HG03025 (cell line): ENCODE measurements around the gene KLHL11.
"Not testable (repeated sequence)": the region's sequence is repeated elsewhere in the genome, so short reads cannot be mapped to it uniquely, and the experiment has no call there.

Experiments
- ATAC-seq: cut with Tn5 transposase; IDR thresholded peaks from one replicate; pipeline ENCODE4 v1.9.1; 2021; ENCODE audit warnings: mild to moderate bottlenecking, moderate library complexity; ENCODE audit not compliant: unreplicated experiment, low FRiP score

The KLHL11 gene

GRCh38 chr17:41891135-41892020 is 26.2 kb upstream of the KLHL11 start:
- ATAC-seq: no peak

- no peak for ATAC-seq
These were observed 23.2 kb upstream of the KLHL11 start for GRCh38 chr17:41888332-41888965.

DNA sequence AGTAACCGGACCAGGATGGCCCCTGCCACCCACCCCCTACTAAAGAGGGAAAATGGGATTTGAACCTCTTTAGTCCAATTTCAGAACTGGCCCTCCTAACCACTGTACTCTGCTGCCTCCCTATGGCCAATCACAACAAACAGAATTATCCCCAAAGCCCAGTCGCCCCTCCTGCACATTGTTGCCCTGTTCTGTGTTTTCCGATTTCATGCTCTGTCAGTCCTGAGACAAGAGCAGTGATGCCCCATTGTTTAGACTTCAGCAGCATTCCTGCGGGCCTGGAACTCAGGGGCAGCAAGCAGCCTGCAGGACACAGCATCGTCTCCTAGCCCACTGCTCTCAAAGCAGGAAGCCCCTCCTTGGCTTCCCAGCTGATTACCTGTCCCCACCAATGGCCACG is 20.5 kb upstream of the KLHL11 start:
- no peak for ATAC-seq

DNA sequence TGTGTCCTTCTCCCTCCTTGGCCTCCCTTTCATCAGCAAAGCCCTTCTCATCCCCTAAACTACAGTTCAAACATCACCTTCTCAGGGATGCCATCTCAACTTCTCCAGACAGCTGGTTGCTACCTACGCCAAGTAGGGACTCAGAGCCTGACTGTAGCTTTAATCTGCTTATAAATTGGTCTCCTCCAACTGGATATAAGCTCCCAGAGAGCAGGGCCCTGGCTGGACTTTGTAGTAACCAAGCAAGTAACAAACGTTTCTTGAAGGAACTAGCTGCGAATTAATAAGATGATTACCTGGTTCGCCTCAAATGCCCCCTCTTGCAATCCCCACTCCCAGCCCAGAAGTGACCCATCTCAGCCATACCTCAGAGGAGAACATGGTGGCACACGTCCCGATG is 17.5 kb upstream of the KLHL11 start:
- ATAC-seq: no peak

GRCh38 chr17:41880130-41880529 is 14.9 kb upstream of the KLHL11 start:
- ATAC-seq: no peak

DNA sequence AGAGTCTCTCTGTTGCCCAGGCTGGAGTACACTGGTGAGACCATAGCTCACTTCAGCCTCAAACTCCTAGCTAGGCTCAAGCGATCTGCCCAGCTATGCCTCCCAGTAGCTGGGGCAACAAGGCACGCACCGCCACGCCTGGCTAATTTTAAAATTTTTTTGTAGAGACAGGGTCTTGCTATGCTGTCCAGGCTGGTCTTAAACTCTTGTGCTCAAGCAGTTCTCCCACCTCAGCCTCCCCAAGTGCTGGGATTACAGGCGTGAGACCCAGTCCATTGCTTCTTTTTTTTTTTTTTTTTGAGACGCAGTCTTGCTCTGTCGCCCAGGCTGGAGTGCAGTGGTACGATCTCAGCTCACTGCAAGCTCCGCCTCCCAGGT is 9.1 kb upstream of the KLHL11 start:
- ATAC-seq: not testable (repeated sequence)

DNA sequence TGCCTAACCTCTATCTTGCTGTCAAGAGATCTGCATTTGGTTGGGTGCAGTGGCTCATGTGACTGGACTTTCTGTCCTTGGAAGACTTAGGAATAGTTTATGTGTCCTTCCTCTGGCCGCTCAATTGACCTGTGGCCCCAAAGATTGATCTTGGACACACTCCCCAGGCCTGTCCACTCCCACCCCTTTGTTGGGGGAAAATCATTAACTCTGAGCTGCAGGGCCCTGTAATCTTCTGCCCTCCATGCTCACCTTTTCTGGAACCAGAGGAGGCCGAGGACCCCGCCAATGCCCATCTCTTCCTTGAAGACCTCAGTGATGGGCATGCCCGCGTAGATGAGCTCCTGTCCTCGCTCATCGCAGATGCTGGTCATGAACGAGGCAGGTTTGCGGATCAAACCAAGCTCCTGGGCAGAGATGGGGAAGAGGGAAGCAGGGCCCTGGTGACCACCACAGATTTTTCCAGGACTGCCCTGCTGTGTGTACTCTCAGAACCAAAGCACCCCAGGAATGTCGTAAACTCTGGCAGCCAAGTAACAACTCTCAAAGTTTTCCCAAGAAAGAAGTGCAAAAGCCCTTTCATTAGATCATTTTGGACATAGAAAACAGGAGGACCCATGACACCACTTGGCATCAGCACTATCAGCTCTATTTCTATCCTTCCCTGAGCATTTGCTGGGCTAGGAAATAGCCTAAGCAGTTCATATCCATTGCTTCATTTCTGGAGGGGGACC is 8.5 kb upstream of the KLHL11 start:
- ATAC-seq: no peak

GRCh38 chr17:41871789-41872188 is 6.6 kb upstream of the KLHL11 start:
- ATAC-seq: no peak

DNA sequence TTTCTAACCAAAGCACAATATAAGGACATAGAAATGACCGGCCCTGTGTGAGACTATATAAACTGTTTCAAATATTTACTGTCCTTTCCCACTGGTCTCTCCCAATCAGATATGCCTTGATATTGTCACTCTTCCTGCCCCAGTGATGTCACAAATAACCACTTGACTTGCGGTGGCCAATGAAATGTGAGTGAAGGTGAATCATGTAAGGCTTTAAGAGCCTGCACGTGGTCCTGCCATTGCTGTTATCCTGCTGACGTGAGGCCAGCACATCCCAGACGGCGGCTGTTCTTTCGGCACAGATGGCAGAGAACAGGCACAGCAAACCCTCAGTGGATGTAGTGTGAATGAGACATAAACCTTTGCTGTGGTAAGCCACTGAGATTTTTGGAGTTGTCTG is 5.4 kb upstream of the KLHL11 start:
- ATAC-seq: no peak

DNA sequence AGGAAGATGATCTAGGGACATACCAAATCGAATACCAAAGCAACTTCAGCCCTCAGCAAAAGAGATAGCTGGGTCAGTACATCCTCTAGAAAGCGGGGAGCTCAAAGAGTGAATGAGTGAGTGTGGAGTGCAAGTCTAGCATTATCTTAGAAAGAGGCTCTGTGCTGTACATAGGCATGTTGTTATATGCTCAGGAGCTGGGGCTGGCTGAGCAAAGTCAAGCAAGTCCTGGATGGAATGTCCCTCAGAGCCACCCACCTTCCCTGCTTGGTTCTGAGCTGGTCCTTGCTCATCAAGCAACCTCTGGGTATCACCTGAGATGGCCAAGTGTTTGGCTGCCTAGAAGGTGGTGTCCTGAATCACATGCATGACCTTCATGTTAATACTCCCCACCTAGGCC is 4.9 kb upstream of the KLHL11 start:
- no peak for ATAC-seq

DNA sequence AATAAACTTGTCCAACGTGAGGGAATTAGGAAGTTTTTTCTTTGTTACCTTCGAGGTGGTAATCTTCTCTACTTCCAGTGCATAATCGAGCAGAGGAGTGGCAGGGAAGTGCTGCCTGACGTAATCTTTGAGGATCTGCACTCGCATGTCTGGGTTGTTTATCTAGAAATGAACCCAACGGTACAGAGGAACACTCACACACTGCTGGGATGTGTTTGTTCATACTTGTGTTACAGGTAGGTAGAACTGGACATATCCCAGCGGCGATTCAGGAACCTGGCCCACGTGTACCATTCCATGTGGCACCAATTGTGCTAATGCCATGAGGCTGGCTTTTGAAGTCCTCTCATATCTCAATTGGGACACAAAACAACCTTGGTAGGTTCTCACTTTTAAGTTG is 4.2 kb upstream of the KLHL11 start:
- ATAC-seq: no peak

DNA sequence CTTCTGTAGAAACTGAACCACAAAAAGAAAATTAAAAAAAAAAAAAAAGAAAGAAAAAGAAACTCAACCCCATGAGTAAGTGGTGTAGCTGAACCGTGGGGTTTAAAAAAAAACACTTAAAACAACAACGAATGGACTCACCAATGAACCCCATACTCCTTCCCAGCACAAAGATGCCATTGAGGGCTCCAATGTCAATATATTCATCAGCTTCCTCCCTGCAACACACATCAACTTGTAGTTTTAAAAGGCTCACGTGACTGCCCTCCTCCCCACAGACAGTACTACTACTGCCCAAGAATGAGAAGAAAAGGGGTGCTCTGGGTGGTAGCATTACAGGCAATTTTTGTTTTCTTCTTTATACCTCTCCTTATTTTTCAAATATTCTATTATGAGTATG is 3.3 kb upstream of the KLHL11 start:
- ATAC-seq: no peak

- ATAC-seq: no peak
These were observed 322 bp upstream of the KLHL11 start for GRCh38 chr17:41865596-41865893.

DNA sequence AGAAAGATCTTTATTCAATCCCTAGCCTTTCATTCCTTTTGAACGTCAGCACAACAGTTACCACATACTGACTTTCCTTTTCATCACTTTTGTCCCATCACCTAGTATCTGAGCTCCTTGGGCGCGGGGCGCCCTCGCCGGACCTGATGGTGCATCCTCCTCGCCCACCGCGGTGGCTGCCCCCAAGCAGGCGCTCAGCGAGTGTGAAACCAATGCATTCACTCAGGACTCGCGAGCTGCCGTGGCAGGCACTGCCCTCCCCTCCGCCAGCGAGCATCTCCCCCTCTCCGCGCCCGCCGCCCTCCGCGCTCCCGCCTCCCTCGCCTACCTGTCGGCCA is 756 bp downstream of the KLHL11 start:
- peak; percentile 33 for ATAC-seq

GRCh38 chr17:41863074-41863848 is 2.0 kb downstream of the KLHL11 start:
- ATAC-seq: no peak

DNA sequence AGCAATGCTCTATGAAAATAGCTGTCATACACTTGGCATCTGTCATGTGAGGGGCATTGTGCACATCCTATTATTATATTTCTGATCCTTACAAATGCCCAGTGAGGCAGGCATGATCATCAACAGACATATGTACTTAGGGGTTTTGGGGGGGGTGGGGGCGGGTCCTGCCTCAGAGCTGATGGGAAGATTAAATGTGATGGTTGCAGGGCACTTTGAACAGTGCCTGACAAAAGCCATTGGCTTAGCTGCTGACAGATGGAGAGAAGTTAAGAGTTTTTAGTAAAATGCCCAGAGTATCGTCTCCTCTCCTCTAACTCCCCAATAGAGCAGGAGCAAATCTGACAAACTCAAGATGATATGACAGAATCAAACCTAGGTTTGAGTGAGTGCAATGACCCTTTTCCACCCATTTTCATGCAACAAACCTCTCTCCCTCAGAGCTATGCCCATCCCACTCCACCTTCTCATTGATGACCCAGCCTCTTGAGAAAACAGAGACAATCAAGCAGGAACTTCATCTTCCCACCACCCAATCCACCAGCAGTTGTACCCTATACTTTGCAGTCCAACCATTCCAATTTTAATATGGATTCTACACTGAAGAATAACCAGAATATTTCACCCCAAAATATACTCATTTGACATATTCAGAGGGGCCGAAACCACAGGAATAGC is 4.8 kb downstream of the KLHL11 start:
- no peak for ATAC-seq

DNA sequence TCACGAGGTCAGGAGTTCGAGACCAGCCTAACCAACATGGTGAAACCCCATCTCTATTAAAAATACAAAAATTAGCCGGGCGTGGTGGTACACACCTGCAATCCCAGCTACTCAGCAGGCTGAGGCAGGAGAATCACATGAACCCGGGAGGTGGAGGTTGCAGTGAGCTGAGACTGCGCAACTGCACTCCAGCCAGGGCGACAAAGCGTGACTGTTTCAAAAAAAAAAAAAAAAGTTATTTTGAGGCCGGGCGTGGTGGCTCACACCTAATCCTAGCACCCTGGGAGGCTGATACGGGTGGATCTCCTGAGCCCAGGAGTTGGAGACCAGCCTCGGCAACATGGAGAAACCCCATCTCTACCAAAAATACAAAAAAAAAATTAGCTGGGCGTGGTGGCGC is 13.8 kb downstream of the KLHL11 start:
- ATAC-seq: not testable (repeated sequence)

DNA sequence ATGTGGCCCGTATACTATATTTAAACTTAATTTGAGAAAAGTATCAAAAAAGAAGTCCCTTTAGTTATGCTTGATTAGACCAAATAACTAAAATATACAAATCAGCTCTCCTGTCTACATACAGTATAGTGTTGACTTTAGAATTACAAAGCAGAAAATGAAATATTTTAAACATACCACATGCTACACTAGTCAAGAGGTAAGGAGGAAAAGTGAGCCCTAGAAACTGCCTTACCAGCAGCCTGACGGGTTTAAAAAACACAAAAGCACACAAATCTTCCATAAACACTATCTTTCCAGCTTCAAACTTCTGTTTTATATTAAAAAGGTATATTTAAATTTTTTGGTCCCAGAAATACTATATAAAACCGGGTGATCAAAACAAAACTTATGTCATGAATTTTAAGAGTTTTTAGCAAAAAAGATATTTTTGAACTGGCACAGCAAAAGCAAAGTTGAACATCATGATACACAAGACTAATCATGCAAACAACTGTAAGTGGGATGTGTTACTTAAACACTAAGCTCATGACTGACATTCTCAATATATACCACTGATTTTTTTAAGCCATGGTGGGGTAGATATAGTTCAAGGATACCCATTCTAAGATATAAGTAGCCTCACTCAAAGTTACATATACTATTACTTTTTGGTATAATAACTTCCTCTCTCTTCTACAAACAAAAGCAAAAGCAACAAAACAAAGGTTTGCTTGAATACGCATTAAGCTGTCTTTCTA is 15.8 kb downstream of the KLHL11 start:
- no peak for ATAC-seq

GRCh38 chr17:41848788-41849187 is 16.4 kb downstream of the KLHL11 start:
- no peak for ATAC-seq

GRCh38 chr17:41844971-41845370 is 20.3 kb downstream of the KLHL11 start:
- no peak for ATAC-seq
